ENCODE results near the gene PPTC7.

PPTC7 gene

DNA sequence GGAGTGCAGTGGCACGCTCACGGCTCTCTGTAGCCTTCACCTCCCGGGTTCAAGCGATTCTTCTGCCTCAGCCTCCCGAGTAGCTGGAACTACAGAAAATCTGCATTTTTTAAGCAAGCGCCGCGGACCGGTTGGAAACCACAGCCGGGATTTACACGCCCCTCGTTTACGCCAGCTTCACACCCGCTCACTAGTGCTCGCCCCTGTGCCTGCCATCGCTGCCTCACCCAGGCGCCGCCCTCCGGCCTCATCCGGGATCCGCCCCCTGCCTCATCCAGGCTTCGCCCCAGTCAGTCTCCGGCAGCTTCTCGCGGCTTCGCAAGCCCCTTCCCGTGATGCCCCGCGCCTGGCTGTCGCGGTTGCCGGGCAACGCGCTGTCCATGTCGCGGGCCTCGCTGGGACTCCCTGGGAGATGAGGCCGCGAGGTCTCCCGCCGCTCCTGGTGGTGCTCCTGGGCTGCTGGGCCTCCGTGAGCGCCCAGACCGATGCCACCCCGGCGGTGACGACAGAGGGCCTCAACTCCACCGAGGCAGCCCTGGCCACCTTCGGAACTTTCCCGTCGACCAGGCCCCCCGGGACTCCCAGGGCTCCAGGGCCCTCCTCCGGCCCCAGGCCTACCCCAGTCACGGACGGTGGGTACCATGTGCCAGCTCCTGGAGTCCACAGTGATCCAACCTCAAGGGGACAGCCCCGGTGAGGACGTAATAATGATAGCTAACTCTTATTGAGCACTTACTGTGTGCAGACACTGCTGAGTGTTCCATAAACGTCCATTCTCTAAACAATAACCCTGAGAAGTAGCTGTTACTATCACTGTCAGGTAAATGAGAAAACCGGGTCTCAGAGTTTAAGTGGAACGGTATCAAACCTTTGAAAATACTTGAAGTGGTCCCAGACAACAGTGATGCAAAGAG, 30.9 kb upstream of the PPTC7 start, which contains the start of gene TCTN1 (continued):
- TF ChIP-seq, protein P1, sequence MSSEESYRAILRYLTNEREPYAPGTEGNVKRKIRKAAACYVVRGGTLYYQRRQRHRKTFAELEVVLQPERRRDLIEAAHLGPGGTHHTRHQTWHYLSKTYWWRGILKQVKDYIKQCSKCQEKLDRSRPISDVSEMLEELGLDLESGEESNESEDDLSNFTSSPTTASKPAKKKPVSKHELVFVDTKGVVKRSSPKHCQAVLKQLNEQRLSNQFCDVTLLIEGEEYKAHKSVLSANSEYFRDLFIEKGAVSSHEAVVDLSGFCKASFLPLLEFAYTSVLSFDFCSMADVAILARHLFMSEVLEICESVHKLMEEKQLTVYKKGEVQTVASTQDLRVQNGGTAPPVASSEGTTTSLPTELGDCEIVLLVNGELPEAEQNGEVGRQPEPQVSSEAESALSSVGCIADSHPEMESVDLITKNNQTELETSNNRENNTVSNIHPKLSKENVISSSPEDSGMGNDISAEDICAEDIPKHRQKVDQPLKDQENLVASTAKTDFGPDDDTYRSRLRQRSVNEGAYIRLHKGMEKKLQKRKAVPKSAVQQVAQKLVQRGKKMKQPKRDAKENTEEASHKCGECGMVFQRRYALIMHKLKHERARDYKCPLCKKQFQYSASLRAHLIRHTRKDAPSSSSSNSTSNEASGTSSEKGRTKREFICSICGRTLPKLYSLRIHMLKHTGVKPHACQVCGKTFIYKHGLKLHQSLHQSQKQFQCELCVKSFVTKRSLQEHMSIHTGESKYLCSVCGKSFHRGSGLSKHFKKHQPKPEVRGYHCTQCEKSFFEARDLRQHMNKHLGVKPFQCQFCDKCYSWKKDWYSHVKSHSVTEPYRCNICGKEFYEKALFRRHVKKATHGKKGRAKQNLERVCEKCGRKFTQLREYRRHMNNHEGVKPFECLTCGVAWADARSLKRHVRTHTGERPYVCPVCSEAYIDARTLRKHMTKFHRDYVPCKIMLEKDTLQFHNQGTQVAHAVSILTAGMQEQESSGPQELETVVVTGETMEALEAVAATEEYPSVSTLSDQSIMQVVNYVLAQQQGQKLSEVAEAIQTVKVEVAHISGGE (tag by site-specific recombination; conservative IDR thresholded peaks at IDR 0.05; ENCODE audit: low read depth): 0 out of 2 replicates have a peak, but pooled peaks have one; percentile 8
- TF ChIP-seq KLF16 (tag by site-specific recombination; IDR thresholded peaks at IDR 0.05) (peak; percentile 86), ZNF366 (tag by site-specific recombination; conservative IDR thresholded peaks at IDR 0.05) (no peak), ZNF341 (tag by site-specific recombination; IDR thresholded peaks at IDR 0.05; ENCODE audit: low read depth) (no peak; the same call in none of the 2 replicates), ZNF335 (tag by site-specific recombination; conservative IDR thresholded peaks at IDR 0.05) (peak; percentile 99), YY1 (tag by site-specific recombination; IDR thresholded peaks at IDR 0.05) (no peak), ZNF24 (tag by site-specific recombination; IDR thresholded peaks at IDR 0.05) (0 out of 2 replicates have a peak, but pooled peaks have one; percentile 21), GLIS2 (tag by site-specific recombination; IDR thresholded peaks at IDR 0.05) (peak; percentile 99), ZNF501 (tag by site-specific recombination; IDR thresholded peaks at IDR 0.05) (peak; percentile 90), ZNF10 (tag by site-specific recombination; IDR thresholded peaks at IDR 0.05) (0 out of 2 replicates have a peak, but pooled peaks have one; percentile 9), ZFP37 (tag by site-specific recombination; IDR thresholded peaks at IDR 0.05) (peak; percentile 79; the same call in 1 of the 2 replicates), ZNF426 (tag by site-specific recombination; IDR thresholded peaks at IDR 0.05) (no peak), ZNF629 (tag by site-specific recombination; IDR thresholded peaks at IDR 0.05) (peak; percentile 43), ZXDB (tag by site-specific recombination; IDR thresholded peaks at IDR 0.05) (peak; percentile 84), SP2 (tag by site-specific recombination; IDR thresholded peaks at IDR 0.05) (peak; percentile 88)
- TF ChIP-seq, protein P2, sequence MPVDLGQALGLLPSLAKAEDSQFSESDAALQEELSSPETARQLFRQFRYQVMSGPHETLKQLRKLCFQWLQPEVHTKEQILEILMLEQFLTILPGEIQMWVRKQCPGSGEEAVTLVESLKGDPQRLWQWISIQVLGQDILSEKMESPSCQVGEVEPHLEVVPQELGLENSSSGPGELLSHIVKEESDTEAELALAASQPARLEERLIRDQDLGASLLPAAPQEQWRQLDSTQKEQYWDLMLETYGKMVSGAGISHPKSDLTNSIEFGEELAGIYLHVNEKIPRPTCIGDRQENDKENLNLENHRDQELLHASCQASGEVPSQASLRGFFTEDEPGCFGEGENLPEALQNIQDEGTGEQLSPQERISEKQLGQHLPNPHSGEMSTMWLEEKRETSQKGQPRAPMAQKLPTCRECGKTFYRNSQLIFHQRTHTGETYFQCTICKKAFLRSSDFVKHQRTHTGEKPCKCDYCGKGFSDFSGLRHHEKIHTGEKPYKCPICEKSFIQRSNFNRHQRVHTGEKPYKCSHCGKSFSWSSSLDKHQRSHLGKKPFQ (tag by site-specific recombination; IDR thresholded peaks at IDR 0.05): peak; percentile 96
- TF ChIP-seq, protein P3, sequence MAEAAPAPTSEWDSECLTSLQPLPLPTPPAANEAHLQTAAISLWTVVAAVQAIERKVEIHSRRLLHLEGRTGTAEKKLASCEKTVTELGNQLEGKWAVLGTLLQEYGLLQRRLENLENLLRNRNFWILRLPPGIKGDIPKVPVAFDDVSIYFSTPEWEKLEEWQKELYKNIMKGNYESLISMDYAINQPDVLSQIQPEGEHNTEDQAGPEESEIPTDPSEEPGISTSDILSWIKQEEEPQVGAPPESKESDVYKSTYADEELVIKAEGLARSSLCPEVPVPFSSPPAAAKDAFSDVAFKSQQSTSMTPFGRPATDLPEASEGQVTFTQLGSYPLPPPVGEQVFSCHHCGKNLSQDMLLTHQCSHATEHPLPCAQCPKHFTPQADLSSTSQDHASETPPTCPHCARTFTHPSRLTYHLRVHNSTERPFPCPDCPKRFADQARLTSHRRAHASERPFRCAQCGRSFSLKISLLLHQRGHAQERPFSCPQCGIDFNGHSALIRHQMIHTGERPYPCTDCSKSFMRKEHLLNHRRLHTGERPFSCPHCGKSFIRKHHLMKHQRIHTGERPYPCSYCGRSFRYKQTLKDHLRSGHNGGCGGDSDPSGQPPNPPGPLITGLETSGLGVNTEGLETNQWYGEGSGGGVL (tag by site-specific recombination; IDR thresholded peaks at IDR 0.05): 0 out of 2 replicates have a peak, but pooled peaks have one; percentile 17
- TF ChIP-seq, protein P4, sequence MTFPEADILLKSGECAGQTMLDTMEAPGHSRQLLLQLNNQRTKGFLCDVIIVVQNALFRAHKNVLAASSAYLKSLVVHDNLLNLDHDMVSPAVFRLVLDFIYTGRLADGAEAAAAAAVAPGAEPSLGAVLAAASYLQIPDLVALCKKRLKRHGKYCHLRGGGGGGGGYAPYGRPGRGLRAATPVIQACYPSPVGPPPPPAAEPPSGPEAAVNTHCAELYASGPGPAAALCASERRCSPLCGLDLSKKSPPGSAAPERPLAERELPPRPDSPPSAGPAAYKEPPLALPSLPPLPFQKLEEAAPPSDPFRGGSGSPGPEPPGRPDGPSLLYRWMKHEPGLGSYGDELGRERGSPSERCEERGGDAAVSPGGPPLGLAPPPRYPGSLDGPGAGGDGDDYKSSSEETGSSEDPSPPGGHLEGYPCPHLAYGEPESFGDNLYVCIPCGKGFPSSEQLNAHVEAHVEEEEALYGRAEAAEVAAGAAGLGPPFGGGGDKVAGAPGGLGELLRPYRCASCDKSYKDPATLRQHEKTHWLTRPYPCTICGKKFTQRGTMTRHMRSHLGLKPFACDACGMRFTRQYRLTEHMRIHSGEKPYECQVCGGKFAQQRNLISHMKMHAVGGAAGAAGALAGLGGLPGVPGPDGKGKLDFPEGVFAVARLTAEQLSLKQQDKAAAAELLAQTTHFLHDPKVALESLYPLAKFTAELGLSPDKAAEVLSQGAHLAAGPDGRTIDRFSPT (tag by site-specific recombination; IDR thresholded peaks at IDR 0.05): peak; percentile 79
